Fibroblast of skin of back (primary cell): ENCODE results near the gene GTPBP3.
"Not testable (repeated sequence)": the region's sequence is repeated elsewhere in the genome, so short reads cannot be mapped to it uniquely, and the experiment has no call there.

ENCODE experiments used
- DNase-seq: peaks from one replicate; pipeline ENCODE4 v3.0.0-alpha.2; 2013

The GTPBP3 gene

DNA sequence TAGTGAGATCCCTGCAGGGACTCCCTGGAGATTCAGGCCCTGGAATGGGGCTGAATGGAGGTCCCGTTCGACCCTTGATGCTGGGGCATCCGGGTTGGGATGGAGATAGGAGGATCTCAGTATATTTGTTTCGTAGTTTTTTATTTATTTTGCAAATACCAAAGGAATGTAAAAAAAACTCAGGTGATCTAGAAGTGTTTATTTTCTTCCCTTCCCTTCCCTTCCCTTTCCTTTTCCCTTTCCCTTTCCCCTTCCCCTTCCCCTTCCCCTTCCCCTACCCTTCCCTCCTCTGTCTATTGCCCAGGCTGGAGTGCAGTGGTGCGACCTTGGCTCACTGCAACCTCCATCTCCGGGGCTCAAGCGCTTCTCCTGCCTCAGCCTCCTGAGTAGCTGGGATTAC is 4.5 kb downstream of the GTPBP3 start:
- DNase-seq, result no peak

DNA sequence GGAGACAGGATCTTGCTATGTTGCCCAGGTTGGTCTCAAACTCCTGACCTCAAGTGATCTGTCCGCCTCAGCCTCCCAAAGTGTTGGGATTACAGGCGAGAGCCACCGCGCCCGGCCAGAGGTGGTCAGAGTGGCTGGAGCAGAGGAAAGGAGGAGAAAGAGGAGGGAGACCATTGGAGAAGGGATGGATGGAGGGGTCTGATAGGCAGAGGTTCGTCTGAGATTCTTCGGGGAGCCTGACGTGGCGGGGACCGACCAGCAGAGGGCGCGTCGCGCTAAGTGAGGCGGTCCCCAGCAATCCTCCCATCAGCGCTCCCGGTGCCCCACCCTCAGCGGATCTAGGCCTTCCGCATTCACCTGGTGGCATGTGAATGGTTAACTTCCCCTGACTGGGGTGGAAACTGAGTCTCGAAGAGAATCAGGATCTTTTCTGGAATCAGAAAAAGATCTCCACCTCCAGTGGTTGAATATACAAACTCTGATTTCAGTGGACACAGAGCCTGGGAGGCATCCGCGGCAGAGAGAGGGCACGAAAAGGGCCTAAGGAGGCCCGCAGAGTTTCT is 8.8 kb downstream of the GTPBP3 start:
- peak; percentile 52 for DNase-seq

DNA sequence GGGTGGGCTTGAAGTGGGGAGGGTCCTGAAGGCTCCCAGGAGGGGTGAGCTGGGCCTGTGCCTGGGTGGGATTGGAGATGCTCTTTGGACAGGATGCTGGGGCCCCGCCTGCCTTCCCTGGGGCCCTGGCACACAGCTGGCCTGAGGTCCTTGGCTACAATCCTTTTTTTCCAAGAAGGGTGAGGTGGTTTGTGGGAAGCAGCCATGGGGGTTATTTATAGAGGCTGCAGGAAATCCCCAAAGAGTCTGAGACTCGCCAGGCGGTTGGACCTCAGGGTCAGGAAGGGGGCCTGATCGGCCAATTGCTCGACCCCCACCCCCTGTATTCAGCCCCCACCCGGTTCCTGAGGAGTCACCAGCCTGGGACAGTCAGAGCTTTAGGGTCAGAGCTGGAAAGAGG is 10.0 kb downstream of the GTPBP3 start:
- DNase-seq, result peak; percentile 27

DNA sequence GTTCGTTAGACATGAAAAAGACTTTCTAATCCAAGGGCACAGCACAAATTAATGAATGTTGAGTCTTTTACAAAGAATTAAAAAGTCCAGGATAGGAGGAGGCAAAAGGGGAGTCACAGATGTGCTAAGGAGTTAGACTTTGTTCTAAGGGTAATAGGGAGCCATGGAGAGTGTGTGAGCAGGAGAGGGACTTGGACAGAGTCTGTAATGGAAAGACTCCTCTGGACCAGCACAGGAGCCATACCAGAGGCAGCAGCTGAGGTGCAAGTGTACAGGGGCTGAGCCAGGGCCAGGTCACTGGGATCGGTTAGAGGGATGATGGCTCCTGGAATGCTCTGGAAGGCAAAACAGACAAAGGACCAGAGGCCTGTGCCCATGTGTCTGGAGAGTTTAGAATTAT is 10.5 kb downstream of the GTPBP3 start:
- DNase-seq, result no peak

DNA sequence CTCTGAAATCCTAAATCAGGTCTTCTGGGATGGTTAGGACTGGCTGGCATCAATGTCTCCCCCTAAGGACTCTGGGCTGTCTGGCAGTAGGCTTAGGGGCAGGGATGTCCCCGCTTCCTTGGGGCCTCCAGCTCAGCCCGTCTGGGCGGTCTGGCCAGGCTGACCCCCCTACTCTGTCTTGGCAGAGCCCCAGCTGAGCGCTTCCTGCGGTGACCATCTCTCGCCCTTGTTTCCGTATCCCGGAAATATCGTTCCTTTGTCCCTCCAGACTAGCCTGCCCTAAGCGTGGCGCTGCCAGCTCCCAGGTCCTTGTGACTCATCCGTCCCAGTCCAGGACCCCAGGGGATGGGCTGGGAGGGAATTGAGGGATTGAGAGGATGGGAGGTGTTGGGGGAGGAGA is 11.3 kb downstream of the GTPBP3 start:
- peak; percentile 86 for DNase-seq

GRCh38 chr19:17351815-17352435 is 14.6 kb downstream of the GTPBP3 start:
- no peak for DNase-seq

GRCh38 chr19:17352608-17353280 is 15.4 kb downstream of the GTPBP3 start:
- no peak for DNase-seq

GRCh38 chr19:17353386-17353785 is 16.0 kb downstream of the GTPBP3 start:
- no peak for DNase-seq

GRCh38 chr19:17357078-17357666 is 19.8 kb downstream of the GTPBP3 start:
- no peak for DNase-seq

DNA sequence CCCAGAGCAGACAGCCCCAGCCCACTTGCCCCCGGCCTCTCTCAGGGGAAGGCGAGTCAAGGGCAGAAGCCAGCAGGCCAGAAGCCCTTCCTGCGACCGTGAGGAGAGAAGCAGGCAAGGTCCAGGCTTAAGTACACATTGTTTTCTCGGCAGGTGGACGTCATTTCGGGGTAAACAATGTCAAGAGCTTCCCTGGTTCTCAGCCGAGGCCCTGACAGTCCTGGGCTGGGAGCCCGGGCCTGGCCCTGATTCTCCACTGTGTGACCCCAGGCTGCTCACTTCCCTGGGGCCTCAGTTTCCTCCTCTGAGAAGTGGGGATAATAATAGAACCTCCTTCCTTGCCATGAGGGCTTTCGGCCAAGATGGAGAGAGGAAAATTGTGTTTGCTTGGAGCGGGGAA is 20.4 kb downstream of the GTPBP3 start:
- DNase-seq, result no peak

DNA sequence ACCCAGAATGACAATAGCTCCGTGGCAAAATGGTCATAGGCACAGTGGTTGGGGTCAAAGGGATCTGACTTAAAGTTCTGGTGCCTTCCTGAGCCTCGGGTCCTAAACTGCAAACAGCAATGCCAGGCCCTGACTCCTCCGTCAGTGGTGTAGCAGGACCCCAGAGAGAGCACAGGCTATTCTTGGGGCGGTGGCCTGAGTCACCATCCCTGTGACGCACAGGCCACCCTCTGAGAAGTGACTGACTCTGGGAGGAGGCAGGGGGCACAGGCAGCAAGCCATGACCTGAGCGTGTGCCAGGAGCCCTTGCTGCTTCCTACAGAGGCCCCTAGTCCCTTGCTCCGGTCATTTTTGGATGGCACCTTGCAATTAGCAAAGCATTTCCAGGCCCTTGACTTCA is 21.0 kb downstream of the GTPBP3 start:
- DNase-seq, result peak; percentile 71

DNA sequence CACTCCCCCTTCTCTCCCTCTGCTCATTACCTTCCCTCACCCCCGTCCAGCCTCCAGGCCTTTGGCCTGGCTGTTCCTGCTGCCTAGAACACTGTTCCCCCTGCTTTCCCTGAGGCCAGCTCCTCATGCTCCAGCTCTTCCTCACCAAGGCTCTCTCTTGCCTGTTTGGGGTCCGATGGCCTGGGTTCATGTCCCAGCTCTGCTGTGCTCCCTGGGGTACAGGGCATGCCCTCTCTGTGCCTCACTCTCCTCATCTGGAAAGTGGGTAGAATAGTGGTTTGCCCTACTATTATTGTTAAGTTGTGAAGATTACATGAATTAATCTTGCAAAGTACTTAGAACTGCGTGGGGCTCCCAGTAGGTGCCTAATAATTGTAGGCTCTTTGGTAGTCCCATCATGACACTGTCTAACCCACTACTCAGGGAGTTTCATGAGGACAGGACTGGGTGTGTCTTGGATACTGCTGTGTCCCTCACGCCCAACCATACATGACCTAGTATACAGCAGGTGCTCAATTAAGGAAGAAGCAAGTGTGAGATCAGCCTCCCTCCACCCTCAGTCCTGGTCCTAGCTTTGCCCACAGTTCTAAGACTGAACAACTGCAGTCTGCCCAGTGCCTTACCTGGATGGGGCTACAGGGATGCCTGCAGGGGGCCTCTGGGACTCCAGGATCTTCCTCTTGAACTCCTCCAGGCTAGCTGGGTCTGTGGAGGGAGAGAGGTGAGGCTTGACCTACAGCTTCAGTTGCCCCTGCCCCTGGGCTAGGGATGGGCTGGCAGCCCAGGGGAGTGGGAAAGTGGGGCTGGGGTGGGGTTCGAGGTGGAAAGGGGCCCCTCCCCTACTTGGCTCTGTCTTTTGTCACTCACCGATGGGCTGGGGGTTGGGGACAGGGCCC is 22.8 kb downstream of the GTPBP3 start:
- DNase-seq, result no peak

DNA sequence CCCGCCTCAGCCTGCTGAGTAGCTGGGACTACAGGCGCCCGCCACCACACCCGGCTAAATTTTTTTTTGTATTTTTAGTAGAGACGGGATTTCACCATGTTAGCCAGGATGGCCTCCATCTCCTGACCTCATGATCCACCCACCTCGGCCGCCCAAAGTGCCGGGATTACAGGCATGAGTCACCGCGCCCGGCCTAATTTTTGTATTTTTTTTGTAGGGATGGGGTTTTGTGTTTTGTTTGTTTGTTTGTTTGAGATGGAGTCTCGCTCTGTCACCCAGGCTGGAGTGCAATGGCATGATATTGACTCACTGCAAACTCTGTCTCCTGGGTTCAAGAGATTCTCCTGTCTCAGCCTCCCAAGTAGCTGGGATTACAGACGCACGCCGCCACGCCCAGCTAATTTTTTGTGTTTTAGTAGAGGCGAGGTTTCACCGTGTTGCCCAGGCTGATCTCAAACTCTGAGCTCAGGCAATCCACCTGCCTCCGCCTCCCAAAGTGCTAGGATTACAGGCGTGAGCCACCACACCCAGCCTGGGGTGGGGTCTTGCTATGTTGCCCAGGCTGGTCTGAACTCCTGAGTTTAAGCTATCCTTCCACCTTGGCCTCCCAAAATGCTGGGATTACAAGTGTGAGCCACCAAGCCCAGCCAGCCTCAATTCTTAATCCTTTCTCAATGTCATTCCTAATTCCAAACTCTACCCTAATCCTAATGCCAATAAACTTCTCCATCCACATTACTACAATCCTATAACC is 26.7 kb downstream of the GTPBP3 start:
- DNase-seq, result not testable (repeated sequence)

DNA sequence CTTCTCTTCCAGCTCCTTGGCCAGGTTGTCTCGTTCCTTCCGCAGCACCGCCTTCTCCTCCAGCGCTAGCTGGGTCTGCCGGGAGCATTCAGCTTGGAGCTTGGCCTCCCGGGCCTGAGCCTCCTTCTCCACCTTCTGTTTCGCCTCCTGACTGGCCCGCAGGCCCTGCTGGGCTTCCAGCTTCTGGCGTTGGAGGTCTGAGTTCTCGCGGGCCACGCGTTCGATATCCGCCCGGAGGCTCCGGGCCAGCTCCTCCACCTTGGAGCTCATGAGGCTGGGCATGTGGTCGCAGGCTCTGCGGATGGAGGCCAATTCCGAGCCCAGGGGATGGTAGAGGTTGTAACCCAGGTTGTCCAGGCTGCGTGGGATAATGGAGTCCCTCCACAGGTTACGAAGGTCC is 28.0 kb downstream of the GTPBP3 start:
- DNase-seq, result no peak

GRCh38 chr19:17370026-17370587 is 32.8 kb downstream of the GTPBP3 start:
- DNase-seq, result no peak

GRCh38 chr19:17376935-17377600 is 39.7 kb downstream of the GTPBP3 start, which contains the start of gene PLVAP:
TSS of gene PLVAP (minus strand) at chr19:17377342. CDS start at chr19:17377288, 54 bp downstream.
- DNase-seq, result no peak

DNA sequence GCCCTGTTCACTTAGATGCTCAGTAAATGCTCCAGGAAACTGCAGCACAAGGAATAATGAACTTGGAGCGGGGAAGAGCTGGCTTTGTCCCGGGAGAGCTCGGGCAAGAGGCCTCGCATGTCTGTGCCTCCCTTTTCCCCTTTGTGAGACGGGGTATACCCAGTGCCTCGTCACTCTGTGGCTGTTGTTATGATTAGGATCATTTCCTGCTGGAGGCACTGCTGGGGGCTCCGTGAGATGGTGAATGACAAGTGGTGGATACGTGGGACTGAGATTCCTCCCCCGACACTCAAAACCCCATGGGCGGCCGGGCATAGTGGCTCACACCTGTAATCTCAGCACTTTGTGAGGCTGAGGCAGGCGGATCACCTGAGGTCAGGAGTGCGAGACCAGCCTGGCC is 40.9 kb downstream of the GTPBP3 start:
- DNase-seq, result no peak

DNA sequence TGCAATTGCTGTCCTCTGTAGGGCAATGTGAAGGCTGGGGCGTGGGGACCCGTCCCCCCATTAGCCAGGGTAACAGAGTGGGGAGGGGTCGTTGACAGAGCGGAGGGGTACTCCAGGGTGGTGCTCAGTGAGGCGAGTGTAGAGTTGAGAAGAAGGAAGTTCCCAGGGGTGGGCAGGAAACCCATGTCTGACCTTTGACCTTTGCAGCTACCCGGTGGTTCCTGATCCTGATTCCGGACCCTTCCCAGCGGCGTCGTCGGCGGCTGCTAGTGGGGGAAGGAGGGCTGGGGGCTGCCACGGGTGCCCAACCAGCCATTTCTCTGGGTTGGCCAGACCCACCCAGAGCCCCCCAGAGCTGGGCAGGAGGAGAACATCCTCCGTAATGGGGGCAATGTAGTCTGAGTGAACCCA is 41.9 kb downstream of the GTPBP3 start:
- no peak for DNase-seq

DNA sequence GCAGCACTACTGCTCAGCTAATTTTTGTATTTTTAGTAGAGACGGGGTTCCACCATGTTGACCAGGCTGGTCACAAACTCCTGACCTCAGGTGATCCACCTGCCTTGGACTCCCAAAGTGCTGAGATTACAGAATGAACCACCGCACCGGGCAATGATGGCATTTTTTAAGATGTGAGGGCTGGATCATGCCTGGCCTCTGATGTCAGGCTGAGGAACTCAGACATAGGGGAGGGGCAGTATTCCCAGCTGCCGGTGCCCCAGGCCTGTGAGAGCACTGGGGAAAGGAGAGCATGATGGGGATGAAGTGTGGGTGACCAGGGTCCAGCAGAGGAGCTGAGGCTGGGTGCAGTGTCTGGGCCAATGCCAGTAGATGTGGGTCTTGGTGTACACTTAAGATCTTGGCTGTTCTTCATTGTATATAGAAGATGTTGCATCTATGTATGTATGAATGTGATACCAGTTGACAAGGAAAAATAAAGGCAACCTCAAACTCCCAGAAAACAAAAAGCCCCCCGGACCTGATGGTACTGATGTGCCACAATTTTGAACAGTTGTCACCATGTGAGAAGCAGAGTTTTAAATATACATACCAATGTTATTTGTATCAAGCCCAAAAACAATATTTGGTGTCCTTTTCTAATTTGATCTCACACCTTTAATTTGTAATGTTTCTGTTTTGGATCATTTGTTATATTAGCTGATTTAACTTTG is 43.2 kb downstream of the GTPBP3 start:
- DNase-seq, result no peak

DNA sequence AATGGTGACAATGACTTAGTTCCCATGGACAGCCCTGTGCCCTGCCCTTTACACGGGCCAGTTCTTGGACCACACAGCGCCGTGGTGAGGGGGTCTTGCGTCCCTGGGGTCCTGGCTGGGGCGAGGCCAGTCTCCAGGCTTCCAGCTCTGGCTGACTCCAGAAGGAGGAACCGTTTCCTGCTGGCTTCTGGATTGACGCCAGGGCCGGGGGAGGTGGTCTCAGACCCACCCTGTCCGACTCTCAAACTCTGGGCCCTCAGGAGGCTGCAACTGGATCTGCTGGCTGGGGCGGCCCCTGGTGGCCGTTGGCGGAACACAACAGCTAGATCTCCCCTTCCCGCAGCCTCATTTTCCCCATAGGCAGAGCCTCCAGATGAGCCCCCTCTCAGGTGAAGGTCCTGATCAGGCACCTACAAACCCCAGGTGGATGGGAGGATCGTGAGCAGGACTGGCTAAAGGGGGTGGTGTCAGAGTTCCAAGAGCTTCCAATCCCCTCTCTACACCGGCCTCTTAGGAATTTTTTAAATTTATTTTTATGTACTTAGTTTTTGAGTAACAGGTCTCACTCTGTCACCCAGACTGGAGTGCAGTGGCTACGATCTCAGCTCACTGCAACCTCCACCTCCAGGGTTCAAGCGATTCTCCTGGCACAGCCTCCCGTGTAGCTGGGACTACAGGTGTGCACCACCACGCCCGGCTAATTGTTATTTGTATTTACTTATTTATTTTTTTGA is 48.7 kb downstream of the GTPBP3 start:
- peak; percentile 57 for DNase-seq
